Measurements from ENCODE around the gene SGK1. TPM values are rescaled to one million over a fixed set of nuclear protein-coding genes. Genes with fewer than 3 reads are reported as not detected.

Gene SGK1
- total and polyA plus RNA-seq, 5 donors, result 21.7 to 55.3 (median 42.0) TPM

DNA sequence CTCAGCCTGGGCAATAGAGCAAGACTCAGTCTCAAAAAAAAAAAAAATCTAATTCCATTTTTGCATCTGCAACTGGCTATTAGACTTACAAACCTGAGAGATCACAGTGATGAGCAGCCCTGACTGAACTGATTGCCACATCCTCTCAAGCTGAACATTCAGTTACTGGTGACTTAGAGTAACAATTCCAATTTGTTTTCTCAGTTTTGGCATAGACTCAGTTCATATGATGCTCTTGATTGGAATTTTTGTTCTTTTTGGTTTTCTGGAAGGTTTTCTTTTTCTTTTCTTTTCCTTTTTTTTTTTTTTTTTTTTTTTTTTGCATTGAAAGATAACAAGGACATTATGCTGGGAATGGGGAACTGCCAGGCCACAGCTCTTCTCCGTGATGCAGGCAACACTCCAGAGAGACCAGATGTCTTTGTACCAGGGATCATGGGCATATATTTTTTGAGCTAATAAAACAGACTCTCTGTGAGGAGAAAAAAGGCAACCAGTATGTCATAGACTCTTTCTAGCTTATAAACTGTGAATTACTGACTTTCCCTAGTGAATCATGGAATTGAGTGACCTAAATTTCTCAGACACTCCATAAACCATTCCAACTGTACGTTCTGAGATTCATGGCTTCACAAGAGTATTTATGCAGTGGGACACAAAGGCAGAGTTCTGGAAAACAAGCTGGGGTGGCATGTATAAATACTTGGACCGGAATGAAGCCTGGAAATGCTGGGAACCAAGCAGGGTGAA, 179.5 kb downstream of the SGK1 start:
- no peak overlapping the region for H3K4me3 ChIP-seq (ENCODE audit: low read length)
- WGBS, result 55% methylated on average over 3 of the region's 3 CpGs
- no peak overlapping the region for H3K27ac ChIP-seq (ENCODE audit: low read length)
- H3K9me3 ChIP-seq (ENCODE audit: control insufficient read depth, low read length), result no peaks in the 10 kb centered on the region
- intact Hi-C loops (cut with DNase I), result no loop called here
- no peaks in the 10 kb centered on the region for H3K27me3 ChIP-seq (ENCODE audit: control insufficient read depth, insufficient read depth)
- ATAC-seq (no peak), DNase-seq (no peak)
- H3K4me1 ChIP-seq (ENCODE audit: control insufficient read depth, insufficient read depth, low read length), result peaks cover 2% of the 10 kb centered on the region

DNA sequence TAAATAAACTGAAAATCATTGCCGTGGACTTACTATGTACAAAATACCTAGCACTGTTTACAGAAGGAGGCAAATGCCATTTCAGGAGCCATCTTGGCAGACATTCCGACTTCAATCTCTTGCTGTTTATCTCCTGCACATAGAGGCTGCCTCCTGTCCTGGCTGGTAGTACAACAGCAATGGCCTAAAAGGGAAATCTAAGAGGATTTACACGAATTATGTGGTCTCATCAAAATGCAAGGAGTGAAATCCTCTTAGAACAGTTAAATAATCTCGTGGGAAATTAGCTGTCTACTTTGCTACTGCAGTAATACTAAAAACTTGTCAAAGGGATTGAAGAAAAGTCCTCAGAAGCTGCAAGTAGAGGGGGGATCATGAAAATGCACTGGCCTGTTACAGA, 183.3 kb downstream of the SGK1 start:
- WGBS, result 70% methylated on average over 4 of the region's 4 CpGs
- ATAC-seq, result no peak
- no peak overlapping the region for H3K4me3 ChIP-seq (ENCODE audit: low read length)

DNA sequence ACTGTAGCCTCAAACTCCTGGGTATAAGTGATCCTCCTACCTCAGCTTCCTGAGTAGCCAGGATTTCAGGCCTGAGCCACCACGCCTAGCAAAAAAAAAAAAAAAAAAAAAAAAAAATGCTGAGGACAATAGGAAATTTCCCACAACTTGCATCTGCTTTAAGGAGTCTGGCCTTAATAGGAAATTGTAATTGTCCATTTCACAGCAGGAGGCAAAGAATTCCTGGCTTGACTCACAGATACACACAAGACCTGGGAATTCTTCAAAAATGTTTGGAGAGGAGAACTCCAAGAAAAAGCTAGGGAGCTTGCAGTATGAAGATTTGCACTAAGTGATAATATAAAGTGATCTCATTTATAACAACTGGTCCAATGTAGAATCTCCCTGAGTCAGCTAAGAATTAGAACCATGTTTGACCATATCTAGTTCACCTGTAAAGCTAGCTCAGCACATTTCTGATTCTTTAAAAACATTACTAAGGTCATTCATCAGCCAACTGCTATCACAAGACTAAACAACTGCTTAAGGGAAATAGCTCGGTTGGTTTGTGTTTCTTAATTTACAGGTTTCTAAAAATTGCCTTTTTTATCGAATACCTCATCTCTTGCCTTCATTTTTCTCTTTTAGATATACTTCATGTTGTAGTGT, 185.3 kb downstream of the SGK1 start:
- 71% methylated on average over 3 of the region's 3 CpGs for WGBS
- H3K4me1 ChIP-seq (ENCODE audit: control insufficient read depth, insufficient read depth, low read length), result no peaks in the 10 kb centered on the region
- H3K27me3 ChIP-seq (ENCODE audit: control insufficient read depth, insufficient read depth), result no peaks in the 10 kb centered on the region
- intact Hi-C loops (cut with DNase I), result no loop called here
- DNase-seq, result no peak
- ATAC-seq, result no peak
- H3K9me3 ChIP-seq (ENCODE audit: control insufficient read depth, low read length), result no peaks in the 10 kb centered on the region
- no peak overlapping the region for H3K27ac ChIP-seq (ENCODE audit: low read length)
- H3K4me3 ChIP-seq (ENCODE audit: low read length), result no peak overlapping the region

More for the DNA sequence above, 183.3 kb downstream of the SGK1 start:
- Histone ChIP-seq H3K4me1 (ENCODE audit: control insufficient read depth, insufficient read depth, low read length) (no peaks in the 10 kb centered on the region), H3K9me3 (ENCODE audit: control insufficient read depth, low read length) (no peaks in the 10 kb centered on the region), H3K27ac (ENCODE audit: low read length) (no peak overlapping the region), H3K27me3 (ENCODE audit: control insufficient read depth, insufficient read depth) (no peaks in the 10 kb centered on the region)
- DNase-seq, result no peak
- intact Hi-C loops (cut with DNase I), result no loop called here

DNA sequence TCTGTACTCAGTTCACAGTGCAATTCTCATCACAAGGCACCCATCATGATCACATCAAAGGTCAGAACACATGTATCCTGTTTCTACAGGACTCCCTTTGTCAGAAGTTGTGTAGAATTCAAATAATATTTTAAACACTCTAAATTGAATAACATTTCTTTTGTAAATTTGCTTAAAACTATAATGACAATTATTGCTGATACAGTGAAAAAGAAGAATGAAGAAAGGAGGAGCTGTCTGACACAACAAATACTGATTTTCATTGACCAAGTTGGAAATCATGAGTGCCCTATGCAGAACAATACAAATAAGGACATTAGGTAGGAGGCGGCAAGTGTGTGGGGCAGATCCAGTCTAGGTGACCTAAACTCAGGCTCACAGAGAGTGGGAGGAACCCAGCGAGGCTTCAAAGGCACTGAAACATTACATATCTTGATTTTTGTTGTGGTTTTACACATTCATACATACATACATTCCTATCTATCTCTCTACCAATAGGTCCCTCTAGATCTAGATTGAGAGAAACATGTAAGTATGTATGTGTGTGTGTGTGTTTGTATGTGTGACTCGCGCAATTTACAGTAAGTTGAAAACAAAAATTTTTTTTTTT, 186.3 kb downstream of the SGK1 start:
- Histone ChIP-seq H3K9me3 (ENCODE audit: control insufficient read depth, low read length) (no peaks in the 10 kb centered on the region), H3K27me3 (ENCODE audit: control insufficient read depth, insufficient read depth) (no peaks in the 10 kb centered on the region), H3K4me3 (ENCODE audit: low read length) (no peak overlapping the region), H3K27ac (ENCODE audit: low read length) (no peak overlapping the region), H3K4me1 (ENCODE audit: control insufficient read depth, insufficient read depth, low read length) (no peaks in the 10 kb centered on the region)
- no peak for DNase-seq
- no peak for ATAC-seq
- intact Hi-C loops (cut with DNase I), result no loop called here
- WGBS, result 88% methylated on average over 4 of the region's 4 CpGs

DNA sequence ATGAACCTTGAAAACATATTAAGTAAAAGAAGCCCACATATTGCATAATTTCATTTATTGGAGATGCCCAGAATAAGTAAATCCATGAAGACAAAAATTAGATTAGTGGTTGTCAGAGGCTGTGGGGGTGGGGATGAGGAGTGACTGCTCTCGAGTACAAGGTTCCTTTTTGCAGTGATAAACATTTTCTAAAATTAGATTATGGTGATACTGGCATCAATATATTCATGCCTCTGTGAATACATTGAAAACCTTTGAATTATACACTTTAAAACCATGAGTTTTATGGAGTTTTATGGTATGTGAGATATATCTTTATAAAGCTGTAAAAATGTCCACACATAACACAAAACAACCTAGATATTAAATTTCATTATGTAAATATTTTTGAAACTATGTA, 189.8 kb downstream of the SGK1 start:
- 14% methylated on average over 1 of the region's 1 CpG for WGBS
- Histone ChIP-seq H3K9me3 (ENCODE audit: control insufficient read depth, low read length) (no peaks in the 10 kb centered on the region), H3K4me3 (ENCODE audit: low read length) (no peak overlapping the region), H3K4me1 (ENCODE audit: control insufficient read depth, insufficient read depth, low read length) (peaks cover 1% of the 10 kb centered on the region), H3K27me3 (ENCODE audit: control insufficient read depth, insufficient read depth) (no peaks in the 10 kb centered on the region), H3K27ac (ENCODE audit: low read length) (no peak overlapping the region)
- ATAC-seq (no peak), DNase-seq (no peak)
- intact Hi-C loops (cut with DNase I), result no loop called here

DNA sequence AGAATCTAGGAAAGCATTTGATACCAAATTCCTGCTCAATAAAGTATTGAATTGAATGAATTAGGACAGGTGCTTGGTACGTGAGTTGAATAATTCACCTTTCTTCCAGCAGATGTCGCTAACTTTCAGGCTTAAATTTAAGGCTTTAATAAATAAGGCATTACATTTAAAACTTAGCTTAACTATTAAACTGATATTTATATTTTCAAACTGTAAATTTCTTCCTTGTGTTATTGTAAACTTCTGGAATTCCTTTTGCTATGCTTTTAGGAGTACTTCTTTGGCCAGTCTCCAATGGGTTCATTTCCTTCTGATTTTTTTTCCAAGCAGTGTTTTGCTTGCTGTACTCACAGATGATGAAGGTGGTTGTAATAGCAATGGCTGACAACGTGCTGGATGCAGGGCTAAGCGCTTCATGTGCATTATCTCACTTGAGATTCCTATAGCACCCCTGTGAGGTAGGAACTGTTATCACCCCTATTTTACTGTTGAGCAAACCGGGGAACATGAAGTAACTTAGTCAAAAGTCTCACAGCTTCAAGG, 194.2 kb downstream of the SGK1 start:
- Histone ChIP-seq H3K27ac (ENCODE audit: low read length) (no peak overlapping the region), H3K4me1 (ENCODE audit: control insufficient read depth, insufficient read depth, low read length) (peaks cover 1% of the 10 kb centered on the region), H3K9me3 (ENCODE audit: control insufficient read depth, low read length) (no peaks in the 10 kb centered on the region), H3K4me3 (ENCODE audit: low read length) (no peak overlapping the region), H3K27me3 (ENCODE audit: control insufficient read depth, insufficient read depth) (no peaks in the 10 kb centered on the region)
- intact Hi-C loops (cut with DNase I), result no loop called here
- ATAC-seq, result peak in 1 of 2 donors; percentile 31
- WGBS, result 14% methylated on average over 5 of the region's 5 CpGs
- DNase-seq, result no peak

DNA sequence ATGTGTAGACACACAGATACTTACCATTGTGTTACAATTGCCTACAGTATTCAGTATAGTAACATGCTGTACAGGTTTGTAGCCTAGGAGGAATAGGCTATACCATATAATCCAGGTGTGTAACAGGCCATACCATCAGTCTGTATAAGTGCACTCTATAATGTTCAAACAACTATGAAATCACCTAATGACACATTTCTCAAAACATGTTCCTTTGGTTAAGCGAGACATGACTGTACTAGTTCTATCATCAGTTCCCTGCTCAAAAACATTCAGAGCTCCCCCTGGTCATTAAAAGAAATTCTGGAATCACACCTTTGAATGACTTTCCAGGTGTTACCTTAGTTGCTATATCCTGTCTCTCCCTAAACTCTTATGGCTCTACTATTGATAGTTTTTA, 195.1 kb downstream of the SGK1 start:
- no peaks in the 10 kb centered on the region for H3K9me3 ChIP-seq (ENCODE audit: control insufficient read depth, low read length)
- H3K4me1 ChIP-seq (ENCODE audit: control insufficient read depth, insufficient read depth, low read length), result peaks cover 1% of the 10 kb centered on the region
- intact Hi-C loops (cut with DNase I), result no loop called here
- no peaks in the 10 kb centered on the region for H3K27me3 ChIP-seq (ENCODE audit: control insufficient read depth, insufficient read depth)
- WGBS, result 100% methylated on average over 1 of the region's 1 CpG
- DNase-seq (no peak), ATAC-seq (no peak)
- H3K27ac ChIP-seq (ENCODE audit: low read length), result no peak overlapping the region
- no peak overlapping the region for H3K4me3 ChIP-seq (ENCODE audit: low read length)

DNA sequence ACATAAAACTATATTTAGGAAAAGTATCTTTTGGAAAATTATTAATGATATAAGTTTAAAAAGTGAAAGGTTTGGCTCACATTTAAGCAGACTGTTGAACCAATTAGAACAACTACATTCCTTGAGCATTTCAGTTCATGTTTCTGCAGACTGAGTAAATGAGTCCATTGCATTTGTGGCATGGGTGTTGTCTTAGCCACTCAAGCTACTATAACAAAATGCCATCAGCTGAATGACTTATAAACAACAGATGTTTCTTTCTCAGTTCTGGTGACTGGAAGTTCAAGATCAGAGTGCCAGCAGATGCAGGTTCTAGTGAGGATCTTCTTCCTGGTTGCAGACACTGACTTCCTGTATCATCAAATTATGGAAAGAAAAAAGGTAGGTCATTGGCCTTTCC, 198.4 kb downstream of the SGK1 start:
- ATAC-seq, result no peak
- Histone ChIP-seq H3K4me1 (ENCODE audit: control insufficient read depth, insufficient read depth, low read length) (peaks cover 1% of the 10 kb centered on the region), H3K27ac (ENCODE audit: low read length) (no peak overlapping the region), H3K4me3 (ENCODE audit: low read length) (no peak overlapping the region), H3K9me3 (ENCODE audit: control insufficient read depth, low read length) (no peaks in the 10 kb centered on the region), H3K27me3 (ENCODE audit: control insufficient read depth, insufficient read depth) (no peaks in the 10 kb centered on the region)
- intact Hi-C loops (cut with DNase I), result no loop called here
- DNase-seq, result no peak
